Sigmoid colon (tissue), 4 donors: ENCODE data around the gene UBE2S.
A peak's percentile ranks its signal among the peaks of the same experiment; 100 is the strongest.

Experiments used
- CTCF ChIP-seq, 4 experiments: fragments of 450-650 bp in 3 of 4; fragments of 200-600 bp in 1 of 4; IDR thresholded peaks; one replicate each; pipeline ENCODE4 v1.5.1; 2016 to 2019; ENCODE audit warnings: antibody characterized with exemption in 4 of 4, mild to moderate bottlenecking in 3 of 4, moderate library complexity in 2 of 4
- EP300 ChIP-seq, 4 donors: sonication (generic); formaldehyde crosslinking; IDR thresholded peaks; one replicate each; pipeline ENCODE4 v1.6.1; 2017; ENCODE audit warnings: antibody characterized with exemption in 4 of 4
- POLR2A ChIP-seq, 2 donors: fragments of 450-650 bp; IDR thresholded peaks; one replicate each; pipeline ENCODE4 v1.6.1; 2016; ENCODE audit warnings: antibody characterized with exemption in 2 of 2, mild to moderate bottlenecking in 2 of 2, moderate library complexity in 2 of 2
- POLR2AphosphoS5 ChIP-seq, 4 donors: sonication (generic); formaldehyde crosslinking; IDR thresholded peaks; one replicate each; pipeline ENCODE4 v1.6.1; 2017; ENCODE audit warnings: antibody characterized with exemption in 4 of 4

GRCh38 chr19:55454787-55455243 lies 47.2 kb upstream of the UBE2S start:
- TF ChIP-seq CTCF (IDR thresholded peaks at IDR 0.05) (peak; percentile 13 to 56 (median 38)), POLR2A (IDR thresholded peaks at IDR 0.05) (no peak), EP300 (IDR thresholded peaks at IDR 0.05) (no peak), POLR2AphosphoS5 (IDR thresholded peaks at IDR 0.05) (no peak)
